ENCODE data around the gene ADD3. TPM values are rescaled to one million over a fixed set of nuclear protein-coding genes. Genes with fewer than 3 reads are reported as not detected.

Gene ADD3
- total and polyA plus RNA-seq, 2 donors (not counting 3 experiments of a cell fraction or from before 2014, with no cell fraction given): 14.9 to 55.2 TPM

DNA sequence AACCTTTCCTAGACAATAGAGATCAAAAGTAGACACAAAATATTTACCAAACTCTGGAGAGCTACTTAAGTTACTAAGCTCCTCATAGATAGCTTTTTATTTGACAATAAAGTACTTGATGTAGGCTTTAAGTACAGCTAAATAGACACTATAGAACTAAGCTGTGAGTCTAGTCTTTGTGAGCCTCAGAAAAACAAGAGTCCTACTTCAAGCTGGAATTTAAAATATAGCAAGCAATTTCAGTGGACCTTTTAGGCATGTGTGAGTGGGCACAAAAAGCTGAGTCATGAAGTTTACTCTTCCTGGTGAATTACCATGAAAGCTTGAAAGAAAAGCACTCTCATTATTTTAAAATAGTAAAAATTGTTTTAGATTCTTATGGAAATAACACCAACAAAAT, 76.1 kb downstream of the ADD3 start:
- no peaks in the 10 kb centered on the region for H3K9me3 ChIP-seq (replicated peaks; ENCODE audit: control insufficient read depth, insufficient read depth, low read length)
- peaks cover 31% of the 10 kb centered on the region for H3K4me1 ChIP-seq (ENCODE audit: control insufficient read depth, extremely low read depth, insufficient read depth, low read length)
- no peaks in the 10 kb centered on the region for H3K36me3 ChIP-seq (ENCODE audit: control insufficient read depth in 2 of 2, extremely low read depth in 1 of 2, insufficient read depth in 2 of 2, low read length in 2 of 2)
- no TSS peak for BruUV-seq (replicated peaks)
- POLR2A ChIA-PET: no interaction called here
- H3K4me3 ChIP-seq (replicated peaks in 1 of 3; ENCODE audit: insufficient read depth in 1 of 3, low read depth in 1 of 3, low read length in 3 of 3): no peak overlapping the region
- no peaks in the 10 kb centered on the region for H4K20me1 ChIP-seq (replicated peaks; ENCODE audit: control insufficient read depth, extremely low read depth, insufficient read depth, low read length)
- peak; percentile 31 for FAIRE-seq
- no peak overlapping the region for H3K4me2 ChIP-seq (ENCODE audit: insufficient read depth, low read length)
- no peaks in the 10 kb centered on the region for H3K9me1 ChIP-seq (replicated peaks; ENCODE audit: control insufficient read depth, extremely low read depth, insufficient read depth, low read length)
- CTCF ChIA-PET: interaction anchor here (0.5 to 4.6 kb wide), 4 partner anchors 9 to 200 kb away, joined by 3 to 41 read pairs (median 4); no protein-coding TSS in a partner anchor
- intact Hi-C loops (cut with micrococcal nuclease): loop anchor here (2.0 to 5.0 kb wide), 2 partner anchors 53 to 423 kb away; no protein-coding TSS in a partner anchor
- peak; percentile 36 for DNase-seq (ENCODE audit: low read depth, low spot score)
- no peak overlapping the region for H2AFZ ChIP-seq (ENCODE audit: low read depth, low read length)
- H3K27me3 ChIP-seq (ENCODE audit: control insufficient read depth in 2 of 2, insufficient read depth in 2 of 2, low read length in 2 of 2): no peaks in the 10 kb centered on the region
- no peak overlapping the region for H3K27ac ChIP-seq (ENCODE audit: insufficient read depth, low read depth, low read length)
- dilution Hi-C loops (cut with MboI; ENCODE audit: extremely low pct_ligation_motif_present, low sequenced_read_pairs): no loop called here
- H3K79me2 ChIP-seq (ENCODE audit: control insufficient read depth, insufficient read depth, low read length): no peaks in the 10 kb centered on the region
- no peak for TF ChIP-seq POLR2AphosphoS5 (IDR thresholded peaks at IDR 0.05; ENCODE audit: insufficient read depth, low read depth, low read length)
- no peak for TF ChIP-seq GATA2 (IDR thresholded peaks at IDR 0.05; ENCODE audit: insufficient read depth, insufficient read length, low read depth, low read length)
- TF ChIP-seq POLR2A (IDR thresholded peaks at IDR 0.05; ENCODE audit: low read depth, low read length): no peak
- TF ChIP-seq JUN (IDR thresholded peaks at IDR 0.05; ENCODE audit: borderline replicate concordance, insufficient read depth, insufficient read length, low read depth): no peak
- TF ChIP-seq, protein P1, sequence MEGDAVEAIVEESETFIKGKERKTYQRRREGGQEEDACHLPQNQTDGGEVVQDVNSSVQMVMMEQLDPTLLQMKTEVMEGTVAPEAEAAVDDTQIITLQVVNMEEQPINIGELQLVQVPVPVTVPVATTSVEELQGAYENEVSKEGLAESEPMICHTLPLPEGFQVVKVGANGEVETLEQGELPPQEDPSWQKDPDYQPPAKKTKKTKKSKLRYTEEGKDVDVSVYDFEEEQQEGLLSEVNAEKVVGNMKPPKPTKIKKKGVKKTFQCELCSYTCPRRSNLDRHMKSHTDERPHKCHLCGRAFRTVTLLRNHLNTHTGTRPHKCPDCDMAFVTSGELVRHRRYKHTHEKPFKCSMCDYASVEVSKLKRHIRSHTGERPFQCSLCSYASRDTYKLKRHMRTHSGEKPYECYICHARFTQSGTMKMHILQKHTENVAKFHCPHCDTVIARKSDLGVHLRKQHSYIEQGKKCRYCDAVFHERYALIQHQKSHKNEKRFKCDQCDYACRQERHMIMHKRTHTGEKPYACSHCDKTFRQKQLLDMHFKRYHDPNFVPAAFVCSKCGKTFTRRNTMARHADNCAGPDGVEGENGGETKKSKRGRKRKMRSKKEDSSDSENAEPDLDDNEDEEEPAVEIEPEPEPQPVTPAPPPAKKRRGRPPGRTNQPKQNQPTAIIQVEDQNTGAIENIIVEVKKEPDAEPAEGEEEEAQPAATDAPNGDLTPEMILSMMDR (IDR thresholded peaks at IDR 0.05; ENCODE audit: extremely low read depth in 1 of 2, insufficient read depth in 1 of 2, low read depth in 1 of 2, low read length in 2 of 2): no peak
- no peak for TF ChIP-seq MAX (IDR thresholded peaks at IDR 0.05; ENCODE audit: insufficient read depth, insufficient read length)
- no peak for TF ChIP-seq MYC (IDR thresholded peaks at IDR 0.05; ENCODE audit: low read depth, low read length)
- TF ChIP-seq FOS (IDR thresholded peaks at IDR 0.05; ENCODE audit: borderline replicate concordance, insufficient read depth, low read length): no peak
- TF ChIP-seq EZH2 (IDR thresholded peaks at IDR 0.05; ENCODE audit: borderline replicate concordance, low read depth, low read length, severe bottlenecking): no peak
- no peak overlapping the region for H3K9ac ChIP-seq (replicated peaks; ENCODE audit: extremely low read depth, insufficient read depth, low read length)
